ENCODE measurements around the gene FHIT.

DNA sequence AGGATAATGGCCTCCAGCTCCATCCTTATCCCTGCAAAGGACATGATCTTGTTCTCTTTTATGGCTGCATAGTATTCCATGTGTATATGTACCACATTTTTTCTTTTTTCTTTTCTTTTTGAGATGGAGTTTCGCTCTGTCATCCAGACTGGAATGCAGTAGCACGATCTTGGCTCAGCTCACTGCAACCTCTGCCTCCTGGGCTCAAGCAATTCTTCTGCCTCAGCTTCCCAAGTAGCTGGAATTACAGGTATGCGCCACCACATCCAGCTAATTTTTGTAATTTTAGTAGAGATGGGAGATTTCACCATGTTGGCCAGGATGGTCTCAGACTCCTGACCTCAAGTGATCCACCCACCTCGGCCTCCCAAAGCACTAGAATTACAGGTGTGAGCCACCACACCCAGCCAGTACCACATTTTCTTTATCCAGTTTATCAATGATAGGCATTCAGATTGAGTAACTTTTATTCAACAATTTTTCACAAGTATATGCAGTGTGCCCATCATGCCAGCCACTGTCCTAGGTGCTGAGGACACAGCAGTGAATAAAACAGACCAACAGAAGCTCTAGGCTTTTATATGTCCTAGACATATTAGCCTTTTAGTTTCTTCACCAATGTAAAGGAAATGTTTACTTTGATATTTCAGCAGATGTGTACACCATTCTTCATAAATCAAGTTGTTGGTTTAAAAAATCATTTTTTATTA lies 815.2 kb downstream of the FHIT start:
- TF ChIP-seq GABPA (IDR thresholded peaks at IDR 0.05 in 1 of 2, conservative IDR thresholded peaks at IDR 0.05 in 1 of 2), result no peak
- TF ChIP-seq, protein P1, sequence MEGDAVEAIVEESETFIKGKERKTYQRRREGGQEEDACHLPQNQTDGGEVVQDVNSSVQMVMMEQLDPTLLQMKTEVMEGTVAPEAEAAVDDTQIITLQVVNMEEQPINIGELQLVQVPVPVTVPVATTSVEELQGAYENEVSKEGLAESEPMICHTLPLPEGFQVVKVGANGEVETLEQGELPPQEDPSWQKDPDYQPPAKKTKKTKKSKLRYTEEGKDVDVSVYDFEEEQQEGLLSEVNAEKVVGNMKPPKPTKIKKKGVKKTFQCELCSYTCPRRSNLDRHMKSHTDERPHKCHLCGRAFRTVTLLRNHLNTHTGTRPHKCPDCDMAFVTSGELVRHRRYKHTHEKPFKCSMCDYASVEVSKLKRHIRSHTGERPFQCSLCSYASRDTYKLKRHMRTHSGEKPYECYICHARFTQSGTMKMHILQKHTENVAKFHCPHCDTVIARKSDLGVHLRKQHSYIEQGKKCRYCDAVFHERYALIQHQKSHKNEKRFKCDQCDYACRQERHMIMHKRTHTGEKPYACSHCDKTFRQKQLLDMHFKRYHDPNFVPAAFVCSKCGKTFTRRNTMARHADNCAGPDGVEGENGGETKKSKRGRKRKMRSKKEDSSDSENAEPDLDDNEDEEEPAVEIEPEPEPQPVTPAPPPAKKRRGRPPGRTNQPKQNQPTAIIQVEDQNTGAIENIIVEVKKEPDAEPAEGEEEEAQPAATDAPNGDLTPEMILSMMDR (IDR thresholded peaks at IDR 0.05; ENCODE audit: low read depth, low read length, missing input control), result no peak
- TF ChIP-seq, protein P2, sequence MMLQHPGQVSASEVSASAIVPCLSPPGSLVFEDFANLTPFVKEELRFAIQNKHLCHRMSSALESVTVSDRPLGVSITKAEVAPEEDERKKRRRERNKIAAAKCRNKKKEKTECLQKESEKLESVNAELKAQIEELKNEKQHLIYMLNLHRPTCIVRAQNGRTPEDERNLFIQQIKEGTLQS (IDR thresholded peaks at IDR 0.05), result no peak
- TF ChIP-seq YY1 (IDR thresholded peaks at IDR 0.05), result no peak
- TF ChIP-seq, protein P3, sequence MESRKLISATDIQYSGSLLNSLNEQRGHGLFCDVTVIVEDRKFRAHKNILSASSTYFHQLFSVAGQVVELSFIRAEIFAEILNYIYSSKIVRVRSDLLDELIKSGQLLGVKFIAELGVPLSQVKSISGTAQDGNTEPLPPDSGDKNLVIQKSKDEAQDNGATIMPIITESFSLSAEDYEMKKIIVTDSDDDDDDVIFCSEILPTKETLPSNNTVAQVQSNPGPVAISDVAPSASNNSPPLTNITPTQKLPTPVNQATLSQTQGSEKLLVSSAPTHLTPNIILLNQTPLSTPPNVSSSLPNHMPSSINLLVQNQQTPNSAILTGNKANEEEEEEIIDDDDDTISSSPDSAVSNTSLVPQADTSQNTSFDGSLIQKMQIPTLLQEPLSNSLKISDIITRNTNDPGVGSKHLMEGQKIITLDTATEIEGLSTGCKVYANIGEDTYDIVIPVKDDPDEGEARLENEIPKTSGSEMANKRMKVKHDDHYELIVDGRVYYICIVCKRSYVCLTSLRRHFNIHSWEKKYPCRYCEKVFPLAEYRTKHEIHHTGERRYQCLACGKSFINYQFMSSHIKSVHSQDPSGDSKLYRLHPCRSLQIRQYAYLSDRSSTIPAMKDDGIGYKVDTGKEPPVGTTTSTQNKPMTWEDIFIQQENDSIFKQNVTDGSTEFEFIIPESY (IDR thresholded peaks at IDR 0.05), result no peak
- TF ChIP-seq HNF4A (conservative IDR thresholded peaks at IDR 0.05), result no peak
- no peak for TF ChIP-seq RXRA (IDR thresholded peaks at IDR 0.05)
- no peak for TF ChIP-seq JUND (IDR thresholded peaks at IDR 0.05)
- TF ChIP-seq, protein P4, sequence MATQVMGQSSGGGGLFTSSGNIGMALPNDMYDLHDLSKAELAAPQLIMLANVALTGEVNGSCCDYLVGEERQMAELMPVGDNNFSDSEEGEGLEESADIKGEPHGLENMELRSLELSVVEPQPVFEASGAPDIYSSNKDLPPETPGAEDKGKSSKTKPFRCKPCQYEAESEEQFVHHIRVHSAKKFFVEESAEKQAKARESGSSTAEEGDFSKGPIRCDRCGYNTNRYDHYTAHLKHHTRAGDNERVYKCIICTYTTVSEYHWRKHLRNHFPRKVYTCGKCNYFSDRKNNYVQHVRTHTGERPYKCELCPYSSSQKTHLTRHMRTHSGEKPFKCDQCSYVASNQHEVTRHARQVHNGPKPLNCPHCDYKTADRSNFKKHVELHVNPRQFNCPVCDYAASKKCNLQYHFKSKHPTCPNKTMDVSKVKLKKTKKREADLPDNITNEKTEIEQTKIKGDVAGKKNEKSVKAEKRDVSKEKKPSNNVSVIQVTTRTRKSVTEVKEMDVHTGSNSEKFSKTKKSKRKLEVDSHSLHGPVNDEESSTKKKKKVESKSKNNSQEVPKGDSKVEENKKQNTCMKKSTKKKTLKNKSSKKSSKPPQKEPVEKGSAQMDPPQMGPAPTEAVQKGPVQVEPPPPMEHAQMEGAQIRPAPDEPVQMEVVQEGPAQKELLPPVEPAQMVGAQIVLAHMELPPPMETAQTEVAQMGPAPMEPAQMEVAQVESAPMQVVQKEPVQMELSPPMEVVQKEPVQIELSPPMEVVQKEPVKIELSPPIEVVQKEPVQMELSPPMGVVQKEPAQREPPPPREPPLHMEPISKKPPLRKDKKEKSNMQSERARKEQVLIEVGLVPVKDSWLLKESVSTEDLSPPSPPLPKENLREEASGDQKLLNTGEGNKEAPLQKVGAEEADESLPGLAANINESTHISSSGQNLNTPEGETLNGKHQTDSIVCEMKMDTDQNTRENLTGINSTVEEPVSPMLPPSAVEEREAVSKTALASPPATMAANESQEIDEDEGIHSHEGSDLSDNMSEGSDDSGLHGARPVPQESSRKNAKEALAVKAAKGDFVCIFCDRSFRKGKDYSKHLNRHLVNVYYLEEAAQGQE (IDR thresholded peaks at IDR 0.05), result no peak
- no peak for TF ChIP-seq TAF1 (conservative IDR thresholded peaks at IDR 0.05)
- TF ChIP-seq RAD21 (IDR thresholded peaks at IDR 0.05), result no peak
- no peak for TF ChIP-seq EGR1 (IDR thresholded peaks at IDR 0.05; ENCODE audit: low read depth in 2 of 2)
- no peak for TF ChIP-seq SP1 (IDR thresholded peaks at IDR 0.05)

All from liver (tissue), 3 donors.